GM10266 (cell line): ENCODE measurements around the gene P4HB.

Experiments
- DNase-seq: peaks from one replicate; pipeline ENCODE4 v3.0.0; 2012; ENCODE audit errors: extremely low spot score
- CTCF ChIP-seq: IDR thresholded peaks from 2 replicates; pipeline ENCODE4 v1.5.1; 2012; ENCODE audit warnings: mild to moderate bottlenecking, low read depth; ENCODE audit not compliant: control insufficient read depth, insufficient read depth; ENCODE audit errors: missing control alignments

The P4HB gene

DNA sequence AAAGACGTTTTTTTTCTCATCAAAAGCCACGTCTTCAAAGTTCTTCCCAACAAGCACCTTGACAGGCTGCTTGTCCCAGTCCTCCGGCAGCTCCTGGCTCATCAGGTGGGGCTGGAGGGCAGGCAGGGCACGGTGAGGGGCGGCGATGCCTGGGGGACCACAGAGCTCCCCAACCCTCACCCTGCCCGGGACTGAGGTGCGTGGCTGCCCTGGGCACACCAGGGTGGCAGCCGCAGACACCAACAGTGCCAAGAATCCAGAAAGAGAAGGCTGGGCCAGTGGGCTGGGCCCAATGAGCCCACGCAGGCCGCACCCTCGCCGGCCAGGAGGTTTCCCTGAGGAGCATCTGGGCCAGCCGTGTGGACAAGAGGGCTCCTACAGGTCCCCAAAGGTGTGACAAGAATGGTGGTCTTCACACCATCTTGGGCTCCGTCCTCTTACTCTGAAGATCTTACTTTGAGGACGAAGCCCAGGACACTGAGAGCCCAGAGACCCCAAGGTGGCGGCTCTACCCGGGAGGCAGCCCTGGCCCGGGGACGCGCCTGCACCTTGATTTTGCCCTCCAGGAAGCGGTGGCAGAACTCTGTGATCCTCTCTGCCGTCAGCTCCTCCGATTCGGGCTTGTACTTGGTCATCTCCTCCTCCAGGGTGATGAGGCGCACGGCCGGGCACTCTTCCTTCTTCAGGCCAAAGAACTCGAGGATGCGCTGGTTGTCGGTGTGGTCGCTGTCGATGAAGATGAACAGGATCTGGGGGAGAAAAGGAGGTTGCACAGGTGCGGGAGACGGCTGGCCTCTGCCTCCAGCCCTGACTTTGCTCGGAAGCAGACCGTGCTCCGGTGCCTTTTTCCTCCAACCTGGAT is 14.2 kb downstream of the P4HB start:
- TF ChIP-seq CTCF = no peak
- DNase-seq = no peak

DNA sequence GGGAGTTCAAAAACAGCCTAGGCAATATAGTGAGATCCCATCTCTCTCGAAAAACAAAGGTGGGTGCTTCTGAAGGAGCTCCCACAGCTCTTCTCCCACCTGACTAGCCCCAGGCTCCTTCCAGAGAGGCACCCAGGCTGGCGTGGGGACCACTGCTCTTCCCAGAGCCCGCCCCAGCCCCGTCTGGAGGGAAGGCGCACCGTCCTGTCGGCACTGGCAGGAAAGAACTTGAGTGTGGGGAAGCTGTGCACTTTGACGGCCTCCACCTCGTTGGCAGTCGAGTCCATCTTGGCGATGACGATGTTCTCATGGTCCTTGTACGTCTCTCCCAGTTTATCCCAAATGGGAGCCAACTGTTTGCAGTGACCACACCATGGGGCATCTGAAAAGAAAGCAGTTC is 15.0 kb downstream of the P4HB start:
- TF ChIP-seq CTCF = no peak
- DNase-seq = no peak

- DNase-seq = no peak
- no peak for TF ChIP-seq CTCF
Observed at GRCh38 chr17:81844887-81845286, 15.4 kb downstream of the P4HB start.

DNA sequence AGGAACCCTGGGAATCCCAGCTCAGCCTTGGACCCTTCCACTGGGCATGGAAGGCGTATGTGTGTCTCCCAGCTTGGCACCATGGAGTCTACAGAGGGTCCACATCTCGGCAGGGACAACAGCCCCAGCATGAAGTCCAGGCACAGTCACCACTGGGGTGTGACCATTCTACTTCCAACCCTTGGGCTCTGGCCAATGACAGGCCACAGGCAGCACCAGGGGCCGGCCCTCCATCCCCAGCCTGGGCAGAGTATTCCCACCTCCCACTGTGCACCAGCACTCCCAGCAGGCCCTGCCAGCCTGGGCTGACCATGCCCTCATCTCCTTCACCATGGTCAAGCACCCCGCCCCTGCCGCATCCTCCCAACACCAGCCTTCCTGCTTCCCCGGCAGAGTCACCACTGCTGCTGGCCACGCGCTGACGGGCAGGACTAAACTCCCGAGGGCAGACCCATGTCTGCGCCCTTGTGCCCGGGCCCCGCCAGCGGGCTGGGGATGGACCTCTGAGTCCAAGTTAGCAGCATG is 15.9 kb downstream of the P4HB start:
- no peak for DNase-seq

GRCh38 chr17:81843713-81844326 is 16.5 kb downstream of the P4HB start:
- no peak for TF ChIP-seq CTCF

More for the DNA sequence above, 15.9 kb downstream of the P4HB start:
- no peak for TF ChIP-seq CTCF

GRCh38 chr17:81842725-81843504 is 17.4 kb downstream of the P4HB start:
- no peak for TF ChIP-seq CTCF
- DNase-seq = no peak

More at GRCh38 chr17:81843713-81844326, 16.5 kb downstream of the P4HB start:
- no peak for DNase-seq

GRCh38 chr17:81842378-81842724 is 18.0 kb downstream of the P4HB start:
- no peak for DNase-seq
- TF ChIP-seq CTCF = no peak
